Measurements from ENCODE around the gene UTP14C.
A peak's percentile ranks its signal among the peaks of the same experiment; 100 is the strongest.
"Not testable (repeated sequence)": the region's sequence is repeated elsewhere in the genome, so short reads cannot be mapped to it uniquely, and the experiment has no call there.

UTP14C gene

GRCh38 chr13:52051400-52051799 is 26.9 kb downstream of the UTP14C start:
- no peak for DNase-seq

GRCh38 chr13:52053460-52053859 is 29.0 kb downstream of the UTP14C start:
- no peak for DNase-seq

GRCh38 chr13:52061064-52061463 is 36.6 kb downstream of the UTP14C start:
- DNase-seq: not testable (repeated sequence)

- no peak for DNase-seq
Measured at GRCh38 chr13:52061587-52061986, 37.1 kb downstream of the UTP14C start.

- DNase-seq: no peak
Measured at GRCh38 chr13:52067237-52067636, 42.7 kb downstream of the UTP14C start.

GRCh38 chr13:52070929-52071523 is 46.5 kb downstream of the UTP14C start:
- DNase-seq: peak; percentile 8

All from kidney glomerular epithelial cell (primary cell).